ENCODE data around the gene ENKD1. TPM values are rescaled to one million over a fixed set of nuclear protein-coding genes. Genes with fewer than 3 reads are reported as not detected.

Gene ENKD1
- total and polyA plus RNA-seq, 2 experiments from 2014 or later, result 11.6 to 11.8 TPM

DNA sequence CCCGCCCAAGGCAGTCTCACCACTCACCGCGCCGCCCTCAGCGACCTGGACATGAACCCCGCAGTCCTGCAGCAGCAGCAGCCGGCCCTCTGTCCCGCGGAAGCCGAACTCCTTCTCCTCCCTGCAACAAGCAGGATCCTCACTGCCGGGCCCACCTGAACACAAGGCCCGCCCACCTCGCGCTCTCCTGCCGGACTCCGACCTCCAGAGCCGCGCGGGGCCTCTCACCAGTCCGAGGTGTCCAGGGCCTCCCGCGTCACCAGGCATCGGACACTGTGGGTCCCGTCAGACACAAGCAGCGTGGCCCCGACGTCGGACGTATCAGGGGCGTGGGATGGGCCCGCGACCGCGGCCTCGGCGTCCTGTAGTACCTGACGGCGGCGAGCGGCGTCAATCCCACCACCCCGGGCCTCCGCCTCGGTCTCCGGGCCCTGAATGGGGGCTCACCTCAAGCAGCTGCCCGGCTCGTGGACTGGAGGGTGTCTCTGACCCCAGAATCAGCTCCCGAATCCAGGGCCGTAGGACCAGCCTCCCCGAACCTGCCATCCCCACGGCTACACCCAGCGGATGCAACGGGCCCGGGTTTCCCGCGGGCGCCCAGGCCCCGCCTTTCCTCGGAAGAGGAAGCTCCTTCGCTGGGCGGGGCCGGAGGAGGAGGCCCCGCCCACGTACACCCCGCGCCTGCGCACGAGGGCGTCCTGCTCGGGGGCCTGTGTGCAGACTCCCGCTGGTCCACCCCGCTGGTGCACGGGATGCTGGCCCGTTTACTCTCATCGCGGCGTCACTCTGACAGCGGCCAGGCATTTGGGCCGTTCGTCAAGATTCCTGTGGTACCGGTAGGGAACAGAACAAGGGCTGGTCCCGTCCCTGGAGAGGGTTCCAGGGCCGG lies 6.6 kb downstream of the ENKD1 start, which contains the start of gene ACD:
Gene ACD (minus strand): TSS at position 586 of the 889 bp plus-strand sequence. CDS start 40 bp downstream, at position 546.
- H3K4me3 Mint-ChIP-seq, result peak within 1 kb of the TSS; percentile 90
- Histone ChIP-seq H3K9me2 (ENCODE audit: insufficient read depth) (no peaks in the 10 kb centered on the region), H3F3A (replicated peaks; ENCODE audit: low read depth) (peaks cover 22% of the 10 kb centered on the region), H3K27ac (ENCODE audit: low read depth) (peak within 1 kb of the TSS; percentile 72), H3K27me3 (ENCODE audit: insufficient read depth) (peaks cover under 1% of the 10 kb centered on the region; the same call in 1 of the 2 replicates), H3K79me2 (replicated peaks; ENCODE audit: insufficient read depth) (no peaks in the 10 kb centered on the region), H4K20me1 (replicated peaks; ENCODE audit: insufficient read depth) (peaks cover 5% of the 10 kb centered on the region; the same call in 1 of the 2 replicates), H3K36me3 (ENCODE audit: insufficient read depth) (no peaks in the 10 kb centered on the region), H3K4me1 (ENCODE audit: insufficient read depth) (peaks cover 7% of the 10 kb centered on the region; the same call in 1 of the 2 replicates), H2AFZ (peak within 1 kb of the TSS; percentile 99), H3K4me2 (peak within 1 kb of the TSS; percentile 99), H3K4me3 (peak within 1 kb of the TSS; percentile 99)
- ATAC-seq (peak; percentile 45), DNase-seq (ENCODE audit: low spot score) (peak; percentile 91)
- H3K4me1 Mint-ChIP-seq, result peaks cover 14% of the 10 kb centered on the region
- H3K27ac Mint-ChIP-seq, result peak within 1 kb of the TSS; percentile 98
- H3K9me3 Mint-ChIP-seq, result no peaks in the 10 kb centered on the region; the same call in 2 of the 3 replicates
- peaks cover 30% of the 10 kb centered on the region for H3K27me3 Mint-ChIP-seq (ENCODE audit: insufficient read depth, low read depth, poor library complexity)
- TF ChIP-seq CREB1 (CRISPR knock-in tag; IDR thresholded peaks at IDR 0.05; ENCODE audit: low read depth) (0 out of 2 replicates have a peak, but pooled peaks have one; percentile 12), ZNF114 (CRISPR knock-in tag; IDR thresholded peaks at IDR 0.05) (no peak), POLR2AphosphoS5 (IDR thresholded peaks at IDR 0.05; ENCODE audit: low read depth) (peak; percentile 96)
- TF ChIP-seq, protein P1, sequence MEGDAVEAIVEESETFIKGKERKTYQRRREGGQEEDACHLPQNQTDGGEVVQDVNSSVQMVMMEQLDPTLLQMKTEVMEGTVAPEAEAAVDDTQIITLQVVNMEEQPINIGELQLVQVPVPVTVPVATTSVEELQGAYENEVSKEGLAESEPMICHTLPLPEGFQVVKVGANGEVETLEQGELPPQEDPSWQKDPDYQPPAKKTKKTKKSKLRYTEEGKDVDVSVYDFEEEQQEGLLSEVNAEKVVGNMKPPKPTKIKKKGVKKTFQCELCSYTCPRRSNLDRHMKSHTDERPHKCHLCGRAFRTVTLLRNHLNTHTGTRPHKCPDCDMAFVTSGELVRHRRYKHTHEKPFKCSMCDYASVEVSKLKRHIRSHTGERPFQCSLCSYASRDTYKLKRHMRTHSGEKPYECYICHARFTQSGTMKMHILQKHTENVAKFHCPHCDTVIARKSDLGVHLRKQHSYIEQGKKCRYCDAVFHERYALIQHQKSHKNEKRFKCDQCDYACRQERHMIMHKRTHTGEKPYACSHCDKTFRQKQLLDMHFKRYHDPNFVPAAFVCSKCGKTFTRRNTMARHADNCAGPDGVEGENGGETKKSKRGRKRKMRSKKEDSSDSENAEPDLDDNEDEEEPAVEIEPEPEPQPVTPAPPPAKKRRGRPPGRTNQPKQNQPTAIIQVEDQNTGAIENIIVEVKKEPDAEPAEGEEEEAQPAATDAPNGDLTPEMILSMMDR (conservative IDR thresholded peaks at IDR 0.05; ENCODE audit: low read depth in 2 of 2), result no peak
- TF ChIP-seq, protein P2, sequence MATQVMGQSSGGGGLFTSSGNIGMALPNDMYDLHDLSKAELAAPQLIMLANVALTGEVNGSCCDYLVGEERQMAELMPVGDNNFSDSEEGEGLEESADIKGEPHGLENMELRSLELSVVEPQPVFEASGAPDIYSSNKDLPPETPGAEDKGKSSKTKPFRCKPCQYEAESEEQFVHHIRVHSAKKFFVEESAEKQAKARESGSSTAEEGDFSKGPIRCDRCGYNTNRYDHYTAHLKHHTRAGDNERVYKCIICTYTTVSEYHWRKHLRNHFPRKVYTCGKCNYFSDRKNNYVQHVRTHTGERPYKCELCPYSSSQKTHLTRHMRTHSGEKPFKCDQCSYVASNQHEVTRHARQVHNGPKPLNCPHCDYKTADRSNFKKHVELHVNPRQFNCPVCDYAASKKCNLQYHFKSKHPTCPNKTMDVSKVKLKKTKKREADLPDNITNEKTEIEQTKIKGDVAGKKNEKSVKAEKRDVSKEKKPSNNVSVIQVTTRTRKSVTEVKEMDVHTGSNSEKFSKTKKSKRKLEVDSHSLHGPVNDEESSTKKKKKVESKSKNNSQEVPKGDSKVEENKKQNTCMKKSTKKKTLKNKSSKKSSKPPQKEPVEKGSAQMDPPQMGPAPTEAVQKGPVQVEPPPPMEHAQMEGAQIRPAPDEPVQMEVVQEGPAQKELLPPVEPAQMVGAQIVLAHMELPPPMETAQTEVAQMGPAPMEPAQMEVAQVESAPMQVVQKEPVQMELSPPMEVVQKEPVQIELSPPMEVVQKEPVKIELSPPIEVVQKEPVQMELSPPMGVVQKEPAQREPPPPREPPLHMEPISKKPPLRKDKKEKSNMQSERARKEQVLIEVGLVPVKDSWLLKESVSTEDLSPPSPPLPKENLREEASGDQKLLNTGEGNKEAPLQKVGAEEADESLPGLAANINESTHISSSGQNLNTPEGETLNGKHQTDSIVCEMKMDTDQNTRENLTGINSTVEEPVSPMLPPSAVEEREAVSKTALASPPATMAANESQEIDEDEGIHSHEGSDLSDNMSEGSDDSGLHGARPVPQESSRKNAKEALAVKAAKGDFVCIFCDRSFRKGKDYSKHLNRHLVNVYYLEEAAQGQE (IDR thresholded peaks at IDR 0.05; ENCODE audit: unreplicated experiment), result no peak
- peaks cover 8% of the 10 kb centered on the region for H3K36me3 Mint-ChIP-seq (ENCODE audit: low read depth)

Measured in GM23338 (cell line).